Neuronal stem cell (in vitro differentiated cells): ENCODE measurements around the gene PLD4.
A peak's percentile ranks its signal among the peaks of the same experiment; 100 is the strongest.
"Not testable (repeated sequence)": the region's sequence is repeated elsewhere in the genome, so short reads cannot be mapped to it uniquely, and the experiment has no call there.

ENCODE experiments used
- DNase-seq: peaks from one replicate; pipeline ENCODE4 v3.0.0-alpha.2; 2013; ENCODE audit warnings: low spot score
- H2AFZ ChIP-seq: one replicate; pipeline ENCODE4 v1.6.1; 2013; ENCODE audit warnings: mild to moderate bottlenecking, low read length, inconsistent platforms
- H2AK5ac ChIP-seq: 2 replicates; pipeline ENCODE4 v1.6.1; 2013; ENCODE audit warnings: low read depth, mild to moderate bottlenecking, inconsistent platforms, low read length, moderate library complexity, mixed read lengths
- H2BK120ac ChIP-seq: 2 replicates; pipeline ENCODE4 v1.6.1; 2013; ENCODE audit warnings: low read depth, mild to moderate bottlenecking, inconsistent platforms, low read length, moderate library complexity, mixed read lengths
- H2BK12ac ChIP-seq: one replicate; pipeline ENCODE4 v1.6.1; 2013; ENCODE audit warnings: low read length, inconsistent platforms
- H2BK15ac ChIP-seq: 2 replicates; pipeline ENCODE4 v1.6.1; 2013; ENCODE audit warnings: mild to moderate bottlenecking, low read length, inconsistent platforms, mixed read lengths
- H2BK5ac ChIP-seq: one replicate; pipeline ENCODE4 v1.6.1; 2013; ENCODE audit warnings: inconsistent platforms, mild to moderate bottlenecking, low read length, moderate library complexity
- H3K14ac ChIP-seq: one replicate; pipeline ENCODE4 v1.6.1; 2013; ENCODE audit warnings: low read length, inconsistent platforms
- H3K18ac ChIP-seq: 2 replicates; pipeline ENCODE4 v1.6.1; 2013; ENCODE audit warnings: low read length, inconsistent platforms
- H3K23ac ChIP-seq: 2 replicates; pipeline ENCODE4 v1.6.1; 2013; ENCODE audit warnings: low read depth, mild to moderate bottlenecking, mixed read lengths, low read length, inconsistent platforms; ENCODE audit not compliant: poor library complexity
- H3K27ac ChIP-seq: replicated peaks from 3 replicates; pipeline ENCODE4 v1.5.1; 2013; ENCODE audit warnings: low read length, inconsistent platforms
- H3K27me3 ChIP-seq, 3 experiments: 2 replicates each; pipeline ENCODE4 v1.6.1; 2013; ENCODE audit warnings: low read length in 3 of 3, mild to moderate bottlenecking in 2 of 3, inconsistent platforms in 1 of 3, low read depth in 1 of 3, mixed read lengths in 1 of 3, moderate library complexity in 1 of 3; ENCODE audit not compliant: control insufficient read depth in 3 of 3, insufficient read depth in 3 of 3
- H3K36me3 ChIP-seq, 2 donors: replicated peaks in 1 of 2; 2 replicates each; pipeline ENCODE4 v1.6.1; 2013; ENCODE audit warnings: low read length in 2 of 2; ENCODE audit not compliant: control insufficient read depth in 2 of 2, insufficient read depth in 2 of 2
- H3K4ac ChIP-seq: 2 replicates; pipeline ENCODE4 v1.6.1; 2013; ENCODE audit warnings: inconsistent platforms, mild to moderate bottlenecking, low read length, moderate library complexity
- H3K4me1 ChIP-seq, 2 donors: 1 replicate in 1 of 2; 2 replicates in 1 of 2; pipeline ENCODE4 v1.6.1; 2013; ENCODE audit warnings: low read length in 2 of 2, low read depth in 1 of 2; ENCODE audit not compliant: control insufficient read depth in 2 of 2, insufficient read depth in 1 of 2
- H3K4me2 ChIP-seq: one replicate; pipeline ENCODE4 v1.6.1; 2013; ENCODE audit warnings: mild to moderate bottlenecking, low read length, inconsistent platforms; ENCODE audit not compliant: insufficient read depth, poor library complexity, severe bottlenecking
- H3K4me3 ChIP-seq, 2 donors: 2 replicates each; pipeline ENCODE4 v1.5.1; 2013; ENCODE audit warnings: low read length in 2 of 2, mild to moderate bottlenecking in 2 of 2, inconsistent platforms in 1 of 2, moderate library complexity in 1 of 2
- H3K79me1 ChIP-seq: one replicate; pipeline ENCODE4 v1.6.1; 2013; ENCODE audit warnings: low read depth, mild to moderate bottlenecking, inconsistent platforms, low read length, moderate library complexity
- H3K9ac ChIP-seq: one replicate; pipeline ENCODE4 v1.6.1; 2013; ENCODE audit warnings: mild to moderate bottlenecking, low read depth, low read length, inconsistent platforms; ENCODE audit not compliant: poor library complexity
- H3K9me3 ChIP-seq, 2 donors: replicated peaks in 1 of 2; 2 replicates each; pipeline versions ENCODE3 to v1.6.1; 2013; ENCODE audit warnings: low read length in 2 of 2, mild to moderate bottlenecking in 2 of 2, inconsistent platforms in 1 of 2, low read depth in 1 of 2, mixed read lengths in 1 of 2, moderate library complexity in 1 of 2; ENCODE audit not compliant: control insufficient read depth in 2 of 2, insufficient read depth in 1 of 2
- H4K8ac ChIP-seq: one replicate; pipeline ENCODE4 v1.6.1; 2013; ENCODE audit warnings: low read depth, mild to moderate bottlenecking, inconsistent platforms, low read length, moderate library complexity
- H4K91ac ChIP-seq: one replicate; pipeline ENCODE4 v1.6.1; 2013; ENCODE audit warnings: low read length, low read depth, mild to moderate bottlenecking, inconsistent platforms; ENCODE audit not compliant: poor library complexity
- WGBS, 2 donors: extraction: QIAGEN DNeasy Blood & Tissue Kit; methylation state at CpG; one replicate each; pipeline ENCODE4 v1.1.7; 2013; ENCODE audit warnings: missing lambda C conversion rate in 2 of 2, mixed read lengths in 1 of 2; ENCODE audit not compliant: insufficient read length in 2 of 2, insufficient replicate concordance in 1 of 2; ENCODE audit errors: extremely low coverage in 2 of 2; 5-methylcytosine and 5-hydroxymethylcytosine counted together

Gene PLD4

GRCh38 chr14:104883681-104884361 lies 40.9 kb upstream of the PLD4 start:
- no peak overlapping the region for H4K91ac ChIP-seq
- H4K8ac ChIP-seq = peak overlapping the region; percentile 43
- no peak overlapping the region for H3K4me2 ChIP-seq
- H2BK15ac ChIP-seq = no peak overlapping the region
- no peak overlapping the region for H3K27ac ChIP-seq
- H3K4me1 ChIP-seq = peaks cover 0 to 4% of the 10 kb centered on the region in 2 donors
- H3K4ac ChIP-seq = no peak overlapping the region
- no peak overlapping the region for H3K14ac ChIP-seq
- no peak overlapping the region for H2BK120ac ChIP-seq
- peaks cover 11 to 12% of the 10 kb centered on the region in 2 donors for H3K36me3 ChIP-seq
- H3K23ac ChIP-seq = peak overlapping the region; percentile 85
- WGBS, 2 donors = no CpG with 5 or more reads among the region's 49 CpGs
- H3K27me3 ChIP-seq = no peaks in the 10 kb centered on the region
- H3K9me3 ChIP-seq = peaks cover 0 to 2% of the 10 kb centered on the region in 2 donors
- peak overlapping the region; percentile 13 for H2BK5ac ChIP-seq
- no peak overlapping the region for H2AFZ ChIP-seq
- H3K4me3 ChIP-seq = no peak overlapping the region
- H3K9ac ChIP-seq = no peak overlapping the region
- no peak overlapping the region for H3K18ac ChIP-seq
- H3K79me1 ChIP-seq = peaks cover 9% of the 10 kb centered on the region
- no peak overlapping the region for H2AK5ac ChIP-seq
- DNase-seq = no peak
- H2BK12ac ChIP-seq = no peak overlapping the region

- not testable (repeated sequence) for H2BK5ac ChIP-seq, H2AFZ ChIP-seq, H3K4me2 ChIP-seq, H4K8ac ChIP-seq, H3K79me1 ChIP-seq, H3K23ac ChIP-seq, H3K4me1 ChIP-seq, H2BK15ac ChIP-seq, H3K9ac ChIP-seq, H3K4ac ChIP-seq, H2BK120ac ChIP-seq, H3K27ac ChIP-seq, H2AK5ac ChIP-seq, H3K27me3 ChIP-seq, H3K14ac ChIP-seq, H4K91ac ChIP-seq, H3K9me3 ChIP-seq, DNase-seq, H3K18ac ChIP-seq, H3K4me3 ChIP-seq, H2BK12ac ChIP-seq
- H3K36me3 ChIP-seq = peaks cover 11 to 12% of the 10 kb centered on the region in 2 donors
- WGBS, 2 donors = no CpG with 5 or more reads among the region's 34 CpGs
These were observed 40.3 kb upstream of the PLD4 start for GRCh38 chr14:104884381-104884780.

GRCh38 chr14:104885031-104885972 lies 39.4 kb upstream of the PLD4 start:
- H3K4me1 ChIP-seq = peaks cover 0 to 7% of the 10 kb centered on the region in 2 donors
- H2AFZ ChIP-seq = no peak overlapping the region
- no peak overlapping the region for H2AK5ac ChIP-seq
- H3K4me2 ChIP-seq = no peak overlapping the region
- H2BK5ac ChIP-seq = no peak overlapping the region
- no peak overlapping the region for H2BK120ac ChIP-seq
- no peaks in the 10 kb centered on the region for H3K27me3 ChIP-seq
- DNase-seq = no peak
- H3K4me3 ChIP-seq = no peak overlapping the region
- peak overlapping the region; percentile 30 for H3K9ac ChIP-seq
- H3K36me3 ChIP-seq = peaks cover 9 to 12% of the 10 kb centered on the region in 2 donors
- H3K27ac ChIP-seq = no peak overlapping the region
- H2BK12ac ChIP-seq = no peak overlapping the region
- no peak overlapping the region for H3K4ac ChIP-seq
- peaks cover 0 to 2% of the 10 kb centered on the region in 2 donors for H3K9me3 ChIP-seq
- H2BK15ac ChIP-seq = no peak overlapping the region
- peak overlapping the region; percentile 80 for H3K23ac ChIP-seq
- no peak overlapping the region for H4K8ac ChIP-seq
- no peak overlapping the region for H3K14ac ChIP-seq
- H4K91ac ChIP-seq = no peak overlapping the region
- peaks cover 8% of the 10 kb centered on the region for H3K79me1 ChIP-seq
- H3K18ac ChIP-seq = no peak overlapping the region
- no CpG with 5 or more reads among the region's 38 CpGs for WGBS, 2 donors
